H1 (cell line): Measurements from ENCODE around the gene PDZD2. TPM values are rescaled to one million over a fixed set of nuclear protein-coding genes. Genes with fewer than 3 reads are reported as not detected.

Source experiments
- POLR2AphosphoS5 ChIP-seq: IDR thresholded peaks from 2 replicates; pipeline ENCODE4 v1.6.1; 2011; ENCODE audit warnings: low read depth, low read length
- RNF2 ChIP-seq: fragments of 200-900, 300-1000 bp; sonication (generic); IDR thresholded peaks from 2 replicates; pipeline ENCODE4 v1.7.1; 2016; ENCODE audit warnings: borderline replicate concordance, low read depth, mild to moderate bottlenecking, antibody characterized with exemption, low read length; ENCODE audit not compliant: poor library complexity, severe bottlenecking; ENCODE audit errors: missing control alignments
- TAF7 ChIP-seq: optimal IDR thresholded peaks from 2 replicates; pipeline ENCODE3; 2011; ENCODE audit warnings: low read depth, mild to moderate bottlenecking, inconsistent platforms, low read length, moderate library complexity, borderline replicate concordance
- ZNF274 ChIP-seq: IDR thresholded peaks from 2 replicates; pipeline ENCODE4 v1.7.0; 2012; ENCODE audit warnings: low read length, borderline replicate concordance; ENCODE audit errors: extremely low read depth
- polyA plus RNA-seq, 7 experiments: library from polyadenylated mRNA; depleted of rRNA in 3 of 7; stranded (reverse) in 5 of 7; unstranded in 2 of 7; fragments of >200 nt in 5 of 7; fragments of 200-250 nt in 2 of 7; gene quantifications; 1 replicate in 5 of 7; 2 replicates in 1 of 7; 4 replicates in 1 of 7; pipeline versions ENCODE4 v1.2.1 to v1.2.3, GENCODE V29; 2011 to 2013; ENCODE audit warnings: missing spikeins in 2 of 7, mixed read lengths in 2 of 7
- total RNA-seq: library from RNA; stranded (reverse); fragmentation: NEBNext Ultra II Directional; extraction: Animal tissue kit (Norgen Biotek cat#: 25700); gene quantifications from 2 replicates; pipeline ENCODE4 v1.2.1, GENCODE V29; 2021

Gene PDZD2
- total and polyA plus RNA-seq, 2 of the 8 experiments (the other 6 are each of a cell fraction or from before 2014, with no cell fraction given): 1.2 to 6.8 TPM

GRCh38 chr5:31824869-31825517, 186.1 kb downstream of the PDZD2 start (continued):
- no peak for TF ChIP-seq TAF7
- no peak for TF ChIP-seq RNF2
- no peak for TF ChIP-seq ZNF274
- no peak for TF ChIP-seq POLR2AphosphoS5
